GM19023 (cell line): ENCODE measurements around the gene NRXN3.

Source experiments
- ATAC-seq: cut with Tn5 transposase; IDR thresholded peaks from one replicate; pipeline ENCODE4 v1.9.1; 2021; ENCODE audit warnings: mild to moderate bottlenecking, moderate library complexity; ENCODE audit not compliant: unreplicated experiment

NRXN3 gene

DNA sequence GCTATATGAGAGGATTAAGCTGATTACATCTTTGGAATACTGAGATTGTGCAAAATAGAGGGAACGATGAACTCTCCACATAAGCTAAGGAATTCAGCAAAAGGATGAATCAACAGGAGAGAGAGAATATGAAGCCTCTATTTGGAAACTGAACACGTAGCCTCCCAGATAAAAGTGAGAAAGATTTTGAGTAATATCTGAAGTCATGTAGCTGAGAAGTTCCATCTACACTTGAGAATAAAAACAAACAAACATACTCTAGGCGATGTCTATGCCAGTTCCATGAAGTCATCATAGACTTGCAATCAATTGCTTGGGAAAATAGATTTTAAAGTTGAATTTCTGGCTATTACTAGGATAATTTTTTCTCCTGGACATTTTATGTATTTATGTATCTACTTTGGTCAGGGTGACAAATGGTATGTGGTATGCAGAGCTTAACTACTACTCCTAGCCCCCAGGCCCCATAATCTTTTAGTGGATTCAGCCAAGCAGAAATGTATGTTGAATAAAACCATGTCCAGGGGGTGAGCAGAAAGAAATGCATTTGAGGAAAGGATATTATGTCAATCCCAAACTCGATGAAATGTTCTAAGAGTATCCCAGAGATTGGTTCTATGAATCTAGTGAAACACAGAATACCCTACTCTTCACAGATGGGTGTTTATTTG, 1413.7 kb downstream of the NRXN3 start:
- no peak for ATAC-seq

DNA sequence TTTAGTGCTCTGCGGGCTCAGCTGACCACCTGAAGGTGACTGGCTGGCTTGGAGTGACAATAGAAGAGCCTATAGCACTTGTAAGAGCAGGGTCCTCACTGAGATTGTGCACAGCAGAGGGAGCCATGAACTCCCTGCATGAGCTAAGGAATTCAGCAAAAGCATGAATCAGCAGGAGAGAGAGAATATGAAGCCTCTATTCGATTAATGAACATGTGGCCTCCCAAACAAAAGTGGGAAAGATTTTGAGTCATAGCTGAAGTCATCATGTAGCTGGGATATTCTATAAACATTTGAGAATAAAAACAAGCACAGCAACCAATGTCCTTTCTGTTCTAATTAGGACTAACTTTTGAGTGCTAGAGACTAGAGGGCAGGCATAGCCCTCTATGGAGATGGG, 1414.5 kb downstream of the NRXN3 start:
- ATAC-seq, result no peak

DNA sequence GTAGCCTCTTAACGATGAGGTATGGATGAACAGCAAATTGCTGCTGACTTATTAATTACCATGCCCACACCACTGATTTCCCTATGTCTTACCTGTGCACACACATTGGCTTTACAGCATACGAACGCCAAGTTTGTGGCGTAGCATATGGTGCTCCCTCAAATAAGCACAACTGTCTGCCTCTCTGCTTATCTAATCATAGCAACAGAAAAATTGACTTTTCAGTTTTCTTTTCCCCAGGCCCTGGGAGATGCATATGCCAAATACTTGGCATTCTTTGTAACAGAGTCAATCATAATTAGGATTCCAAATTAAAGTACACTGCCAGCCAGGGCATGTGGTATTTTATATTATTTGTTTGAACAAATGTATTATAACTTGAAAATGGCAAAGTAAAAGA, 1415.7 kb downstream of the NRXN3 start:
- ATAC-seq, result no peak

DNA sequence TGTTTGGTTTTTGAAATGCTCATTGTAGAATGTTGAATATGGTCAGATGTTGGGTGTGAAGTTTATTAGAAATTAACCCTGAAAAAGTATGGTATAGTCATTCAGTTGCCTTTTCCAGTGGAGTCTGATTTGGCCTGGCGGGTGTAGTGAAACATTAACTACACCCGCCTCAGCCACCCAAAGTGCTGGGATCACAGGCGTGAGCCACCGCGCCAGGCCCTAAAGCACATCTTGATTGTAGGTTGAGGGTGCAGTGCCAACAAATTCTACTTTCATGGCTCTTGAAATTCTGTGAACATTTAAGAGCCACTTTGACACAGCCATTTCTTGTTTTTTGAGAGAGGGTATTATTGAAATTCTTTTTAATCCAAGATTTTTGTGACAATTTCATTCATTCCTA, 1416.2 kb downstream of the NRXN3 start:
- no peak for ATAC-seq

DNA sequence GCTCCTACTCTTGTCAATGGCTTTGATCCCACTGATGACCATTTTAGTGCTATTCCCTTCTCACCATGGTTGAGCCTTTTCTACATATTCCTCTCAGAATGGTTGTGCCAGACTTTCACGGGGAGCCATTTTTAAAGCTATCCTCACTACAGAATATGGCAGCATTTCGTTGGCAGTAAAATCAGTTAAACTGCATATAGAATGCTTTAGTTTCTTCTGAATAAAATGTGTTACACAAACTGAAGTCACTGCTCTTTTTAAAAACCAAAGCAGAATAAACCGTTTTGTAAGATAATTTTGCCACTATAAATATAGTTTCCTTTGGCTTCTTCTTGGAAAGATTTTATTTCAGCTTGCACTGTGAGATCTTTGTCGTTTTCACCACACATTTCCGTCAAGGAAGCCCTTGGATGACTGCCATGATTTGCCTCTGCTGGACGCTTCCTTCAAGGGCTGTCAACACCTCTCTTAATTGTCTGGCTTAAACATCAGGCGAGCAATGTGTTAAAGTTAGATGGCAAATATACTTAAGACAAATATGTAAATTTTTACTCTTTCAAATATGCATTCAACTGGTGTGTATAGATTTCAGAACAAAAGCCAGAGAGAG, 1416.9 kb downstream of the NRXN3 start:
- ATAC-seq, result no peak

DNA sequence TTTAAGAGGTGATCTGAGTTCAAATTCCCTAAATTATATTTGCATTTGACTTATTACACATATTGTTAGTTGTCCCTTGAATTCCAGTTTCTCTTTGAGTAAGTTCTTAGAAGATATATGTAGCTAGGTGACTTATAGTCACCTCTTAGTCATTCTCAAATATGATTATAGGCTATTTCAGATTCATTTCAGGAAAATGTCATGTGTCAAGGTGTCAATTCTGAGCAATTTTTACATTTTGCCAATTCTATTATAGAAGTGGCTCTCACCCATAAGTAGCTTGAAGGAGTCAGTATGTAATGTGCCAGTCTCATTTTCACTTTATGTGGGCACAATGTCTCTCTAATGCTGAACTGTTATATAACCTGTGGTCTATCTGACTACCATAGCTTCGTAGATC, 1417.7 kb downstream of the NRXN3 start:
- no peak for ATAC-seq

DNA sequence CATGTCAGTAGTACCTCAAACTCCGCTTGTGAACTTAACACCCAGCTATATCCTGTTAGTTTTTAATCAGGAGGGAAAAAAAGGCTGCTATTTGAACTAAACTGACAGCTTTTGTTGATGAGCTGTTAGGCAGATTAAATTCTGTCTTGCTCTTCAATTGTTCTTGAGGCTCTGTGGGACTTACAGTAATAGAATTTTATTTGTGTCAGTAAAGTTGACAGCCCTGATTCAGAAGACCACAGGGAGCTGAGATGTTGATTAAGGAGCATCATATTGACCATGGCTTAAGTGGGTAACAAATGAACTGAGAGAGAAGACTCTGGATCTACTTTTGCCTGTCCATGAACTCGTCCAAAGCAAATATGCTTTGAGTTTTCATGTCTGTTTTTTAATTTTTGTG, 1418.2 kb downstream of the NRXN3 start:
- ATAC-seq, result no peak

DNA sequence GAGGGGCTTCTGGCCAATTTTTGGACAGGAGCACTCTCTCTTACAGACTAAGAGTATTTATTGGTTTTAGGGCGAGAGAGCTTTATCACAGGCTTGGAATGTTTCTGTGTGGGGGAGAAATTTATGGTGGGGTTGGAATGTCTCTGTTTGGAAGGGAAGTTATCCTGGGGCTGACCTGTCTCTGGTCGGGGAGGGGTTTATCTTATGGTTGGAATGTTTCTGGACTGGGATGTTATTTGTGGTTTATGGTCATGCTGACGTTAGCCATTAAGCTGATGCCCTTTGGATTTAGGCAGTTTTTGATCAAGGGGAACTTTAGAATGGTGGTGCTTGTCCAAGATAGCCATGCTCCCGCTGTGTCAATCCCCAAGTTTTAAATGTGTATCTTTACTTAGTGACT, 1426.4 kb downstream of the NRXN3 start:
- no peak for ATAC-seq

DNA sequence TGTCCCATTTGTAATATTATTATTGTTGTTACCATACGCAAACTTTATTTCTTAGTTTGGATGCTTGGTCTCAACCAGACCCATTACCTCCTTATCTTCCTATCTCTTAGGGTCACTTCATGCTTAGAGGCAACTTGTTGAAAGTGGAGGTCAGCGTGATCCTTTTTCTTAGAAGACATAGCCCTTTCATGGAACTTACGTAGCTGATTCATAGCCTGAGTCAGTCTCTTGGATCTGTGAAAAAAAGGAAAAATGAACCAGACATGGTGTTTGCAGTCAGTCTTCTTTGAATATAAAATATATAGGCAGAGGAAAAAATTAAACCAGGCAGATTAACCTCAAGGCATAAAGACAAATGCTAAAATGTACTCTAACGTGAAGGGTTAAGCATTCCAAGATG, 1427.4 kb downstream of the NRXN3 start:
- no peak for ATAC-seq

DNA sequence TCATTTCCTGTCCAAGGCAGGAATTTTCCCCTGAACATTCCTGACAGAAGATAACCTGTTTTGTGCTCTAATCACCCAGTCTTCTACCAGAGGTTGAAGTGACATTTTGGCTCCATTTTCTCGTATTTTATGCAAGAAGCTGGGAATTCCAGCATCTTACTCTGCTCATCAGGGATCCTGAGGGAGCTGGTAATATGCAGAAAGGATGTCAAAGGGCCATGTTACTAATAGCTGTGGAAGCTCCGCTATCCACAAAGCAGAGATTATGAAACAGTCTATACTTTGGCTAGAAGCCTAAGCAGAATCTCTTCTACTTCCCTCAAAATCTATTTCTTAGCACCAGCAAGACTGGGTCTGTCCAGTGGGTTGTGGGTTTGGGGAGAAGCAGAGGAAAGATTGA, 1428.2 kb downstream of the NRXN3 start:
- no peak for ATAC-seq

DNA sequence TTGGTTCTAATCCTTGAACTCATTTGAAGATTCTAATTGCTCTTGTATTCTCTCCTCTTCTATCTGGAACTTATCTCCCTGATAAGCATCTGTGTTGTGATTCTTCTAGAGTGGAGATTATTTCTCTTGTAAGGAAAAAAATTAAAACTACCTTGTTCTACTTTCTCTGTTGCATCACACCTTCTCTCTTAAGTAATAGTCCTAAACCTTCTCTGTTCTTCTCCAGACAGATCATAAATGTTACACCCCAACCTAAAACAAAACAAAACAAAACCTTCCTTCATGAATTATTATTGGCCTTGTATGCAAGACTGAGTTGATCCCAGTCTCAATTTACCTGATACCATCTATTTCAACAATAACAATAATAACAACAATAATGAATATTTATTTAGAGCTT, 1429.1 kb downstream of the NRXN3 start:
- ATAC-seq, result no peak

DNA sequence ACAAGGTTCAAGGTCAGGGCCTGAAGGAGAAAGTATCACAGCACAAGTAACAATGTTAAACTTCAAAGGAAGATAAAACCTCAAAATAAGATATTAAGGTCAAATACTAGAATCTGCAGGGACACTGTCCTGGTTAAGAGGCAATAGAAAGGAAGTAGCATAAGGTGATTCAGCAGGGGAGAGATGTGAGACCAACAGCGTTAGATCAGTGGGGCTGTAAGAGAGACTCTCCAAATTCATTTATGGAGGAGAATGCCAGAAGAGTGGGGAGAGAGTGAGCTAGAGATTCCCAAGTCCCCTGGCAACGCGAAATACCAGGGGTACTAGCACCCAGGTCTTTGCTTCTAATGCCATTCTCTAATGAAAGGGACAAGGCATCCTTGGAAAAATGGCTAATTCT, 1430.2 kb downstream of the NRXN3 start:
- ATAC-seq, result no peak

DNA sequence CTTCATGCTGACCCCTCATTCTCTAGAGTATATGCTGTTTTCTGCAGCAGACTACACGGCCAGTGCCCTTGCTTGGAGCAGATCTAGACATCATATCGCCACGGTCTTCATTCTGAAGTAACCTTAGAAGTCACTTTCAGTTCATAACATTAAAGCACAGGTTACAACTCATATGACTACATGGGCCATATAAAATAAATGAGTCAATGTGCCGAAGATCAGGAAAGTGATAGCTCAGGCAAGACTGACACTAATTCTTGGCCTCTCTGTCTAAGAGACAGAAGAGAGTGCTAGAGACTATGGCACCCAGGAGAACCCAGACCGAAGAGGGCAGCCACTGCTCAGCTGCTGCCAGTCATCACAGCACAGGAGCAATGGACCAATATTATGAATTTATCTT, 1431.4 kb downstream of the NRXN3 start:
- ATAC-seq, result no peak

DNA sequence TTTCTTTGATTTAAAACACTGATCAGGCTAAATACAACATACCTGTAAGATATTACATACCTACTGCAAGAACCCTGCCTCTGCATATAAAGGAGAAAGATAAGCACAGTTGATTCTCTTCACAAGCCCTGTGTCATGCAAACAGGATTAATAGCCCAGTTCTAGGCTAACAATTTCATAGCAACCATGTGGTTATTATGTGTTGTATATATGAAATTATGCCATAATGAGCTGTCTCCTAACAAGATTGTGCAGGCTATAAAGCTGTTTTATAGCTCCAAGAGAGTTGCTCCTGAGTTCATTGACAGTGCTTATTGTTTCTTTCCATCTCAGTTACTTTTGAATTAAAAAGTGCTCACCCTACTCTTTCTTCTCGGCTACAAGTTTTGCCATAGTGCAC, 1431.9 kb downstream of the NRXN3 start:
- no peak for ATAC-seq

DNA sequence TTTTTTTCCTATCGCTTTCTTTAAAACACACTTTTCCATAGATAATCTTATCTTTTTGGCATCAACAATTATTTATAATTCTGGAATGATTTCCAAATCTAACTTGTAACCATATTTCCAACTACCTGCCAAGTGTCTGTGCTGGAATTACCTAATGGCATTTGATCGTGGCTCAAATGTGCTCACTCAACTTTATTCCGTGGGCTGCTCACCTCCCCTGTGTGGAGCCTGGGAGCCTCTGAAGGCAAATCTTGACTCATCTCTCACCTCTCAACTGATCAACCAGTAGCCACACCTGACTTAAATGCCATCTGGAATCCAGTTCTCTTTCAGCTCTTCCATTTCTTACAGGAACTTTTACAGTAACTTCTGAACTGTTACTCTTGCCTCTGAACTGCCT, 1432.6 kb downstream of the NRXN3 start:
- no peak for ATAC-seq

DNA sequence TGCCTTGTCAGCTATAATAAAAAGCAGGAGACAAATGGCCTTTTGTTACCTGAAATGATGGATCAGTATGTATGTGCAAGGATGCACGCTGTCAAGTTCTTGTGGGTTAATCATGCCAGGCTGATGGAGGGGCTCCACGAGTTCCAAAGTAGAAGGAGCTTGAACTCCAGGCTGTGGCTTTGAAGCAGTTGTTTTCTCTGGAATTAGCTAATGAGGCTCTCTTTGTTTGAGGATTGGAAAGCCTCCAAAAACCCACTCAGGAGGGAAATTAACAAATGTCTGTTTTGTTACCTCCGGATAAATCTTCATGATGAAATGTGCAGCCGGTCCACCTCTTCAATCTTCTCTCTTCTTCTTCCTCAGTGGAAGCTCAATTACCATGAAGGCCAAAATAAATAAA, 1435.7 kb downstream of the NRXN3 start:
- no peak for ATAC-seq

DNA sequence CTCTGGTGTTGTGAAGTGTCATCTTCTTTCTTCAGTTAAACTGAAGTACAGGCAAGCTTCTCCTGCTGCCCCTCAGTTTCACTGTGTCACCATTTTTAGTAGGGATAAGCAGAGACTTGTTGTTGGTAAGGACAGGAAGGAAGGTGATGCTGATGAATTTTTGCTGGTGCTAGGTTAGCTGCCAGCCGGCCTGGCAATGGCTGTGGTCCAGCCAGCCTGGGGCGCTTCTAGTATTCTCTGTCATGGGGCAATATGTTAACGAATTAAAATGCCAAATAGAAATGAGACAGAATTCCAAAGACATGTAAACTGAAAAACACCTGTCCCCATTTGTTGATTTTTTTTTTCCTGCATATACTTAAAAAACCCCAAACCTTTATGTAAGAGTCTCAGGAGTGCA, 1438.3 kb downstream of the NRXN3 start:
- no peak for ATAC-seq

DNA sequence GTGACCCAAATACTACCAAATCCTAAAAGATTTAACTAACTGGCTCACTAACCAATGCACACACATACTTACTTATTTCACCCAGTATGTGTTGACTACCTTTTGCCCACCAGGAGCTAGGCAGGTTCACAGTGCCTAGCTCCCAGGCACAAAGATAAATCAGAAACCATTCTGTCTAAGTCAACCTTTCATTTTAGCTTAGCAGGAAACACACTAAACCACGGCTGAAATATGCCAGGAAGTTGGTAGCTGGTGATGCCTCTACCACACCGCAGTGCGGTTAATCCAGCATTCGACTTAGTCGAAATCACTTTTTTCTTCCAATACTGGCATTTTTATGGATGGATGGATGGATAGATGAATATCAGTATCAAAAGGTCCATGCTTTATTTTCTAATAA, 1443.5 kb downstream of the NRXN3 start:
- ATAC-seq, result no peak

DNA sequence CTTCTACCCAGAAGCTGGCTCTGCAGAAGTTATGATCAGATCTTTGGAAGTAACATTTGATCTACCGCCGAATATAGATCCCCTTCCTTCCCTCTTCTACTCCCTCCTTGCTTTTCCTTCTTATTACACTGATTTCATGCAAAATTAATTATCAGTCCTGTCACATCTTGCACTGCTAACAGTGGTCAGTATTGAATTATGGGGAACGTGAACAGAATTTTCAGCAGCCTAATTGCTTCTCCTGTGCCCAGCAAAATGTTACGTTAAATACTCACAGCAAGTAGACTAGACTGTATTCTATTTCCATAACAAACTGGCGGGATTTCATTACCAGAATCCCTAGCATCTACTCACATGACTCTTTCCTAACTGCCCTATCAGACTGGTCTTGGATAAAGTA, 1444.3 kb downstream of the NRXN3 start:
- no peak for ATAC-seq

DNA sequence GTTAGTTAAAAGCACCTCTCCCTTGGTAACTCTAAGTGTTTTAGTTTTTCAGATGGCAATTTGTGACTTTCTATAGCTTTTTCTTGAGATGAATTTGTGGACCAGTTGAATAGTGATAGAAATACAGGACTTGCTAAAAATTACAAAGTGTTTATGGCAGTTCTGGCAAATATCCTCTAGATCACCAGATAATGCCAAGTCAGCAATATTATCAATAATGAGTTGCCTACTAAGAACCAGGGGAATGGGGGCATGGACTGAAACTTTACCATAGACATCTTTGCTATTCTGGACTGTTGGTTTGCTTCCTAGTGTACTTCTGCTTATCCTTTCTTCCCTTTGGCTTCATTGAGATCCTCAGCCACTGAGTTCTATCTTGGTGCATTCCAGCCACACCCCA, 1456.9 kb downstream of the NRXN3 start:
- ATAC-seq, result no peak

DNA sequence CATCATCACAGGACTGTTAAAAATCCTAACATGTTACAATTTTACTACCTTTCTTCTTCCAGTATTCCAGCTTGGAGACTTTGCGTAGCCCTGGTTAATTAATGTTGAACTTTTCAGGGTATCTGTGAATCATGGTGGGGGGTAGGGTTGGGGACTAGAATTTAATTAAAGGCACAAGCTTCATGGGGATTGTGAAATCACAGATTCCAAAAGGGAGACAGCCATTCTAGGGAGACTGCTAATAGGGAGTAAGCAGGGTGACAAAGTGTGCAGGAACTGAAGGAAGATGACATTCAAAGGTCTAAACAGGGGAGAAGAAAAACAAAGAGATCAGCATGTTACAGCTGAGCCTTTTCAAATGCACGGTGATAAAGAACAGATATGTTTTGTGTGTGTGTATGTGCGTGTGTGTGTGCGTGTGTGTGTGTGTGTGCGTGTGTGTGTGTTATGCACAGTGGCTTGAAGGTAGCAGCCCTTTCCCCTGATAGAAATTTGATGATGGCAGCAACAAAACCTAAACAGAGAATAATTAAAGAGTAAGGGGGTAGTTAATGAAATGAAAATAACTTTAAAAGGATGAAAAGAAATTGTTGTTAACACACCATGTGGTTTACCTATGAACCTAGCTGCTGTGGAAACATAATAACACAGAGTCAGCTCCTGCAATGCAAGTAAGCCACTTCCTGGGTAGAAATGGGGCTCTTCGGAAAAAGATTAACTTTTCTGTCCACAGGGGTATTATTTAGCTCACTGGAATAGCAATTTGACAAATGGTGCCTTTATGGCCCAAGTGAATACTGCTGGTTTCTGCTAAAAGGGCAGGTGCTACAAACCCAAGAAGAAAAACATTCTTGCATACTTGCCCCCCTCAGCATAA, 1459.5 kb downstream of the NRXN3 start:
- ATAC-seq, result no peak

DNA sequence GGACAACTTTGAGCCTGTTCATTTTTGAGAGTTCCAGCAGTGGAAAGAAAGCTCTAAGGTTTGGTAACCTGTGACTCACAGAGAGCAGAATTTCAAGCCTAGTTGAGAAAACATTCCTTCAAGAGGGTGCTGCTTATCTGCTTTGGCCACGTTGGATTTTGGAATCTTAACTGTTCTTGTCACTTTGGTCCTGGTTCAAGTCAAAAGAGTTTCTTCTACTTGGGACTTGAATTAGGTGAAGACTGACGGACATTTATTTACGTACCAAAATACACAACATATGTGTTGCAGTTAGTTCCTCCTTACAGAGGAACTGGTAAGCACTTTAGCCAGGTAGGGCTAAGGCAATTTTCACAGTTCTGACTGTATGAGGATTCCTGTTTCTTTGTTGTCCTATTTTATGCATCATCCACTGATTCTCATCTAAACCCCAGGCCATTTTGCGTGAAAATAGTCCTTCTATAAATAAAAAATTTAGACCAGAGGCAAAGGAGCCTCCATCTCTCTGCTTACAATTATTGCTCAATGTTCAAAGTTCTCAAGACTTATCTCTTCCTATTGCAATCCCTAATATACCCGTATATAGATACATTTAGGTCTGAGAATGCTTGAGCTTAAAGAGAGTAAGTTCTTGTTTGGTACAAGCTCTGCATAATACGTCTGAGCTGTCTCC, 1460.3 kb downstream of the NRXN3 start:
- ATAC-seq, result no peak
